Astrocyte (in vitro differentiated cells and primary cell): ENCODE measurements around the gene INKA1.

Experiments
- EZH2 ChIP-seq: IDR thresholded peaks from 2 replicates; pipeline ENCODE4 v1.6.1; 2012; ENCODE audit warnings: mild to moderate bottlenecking, low read length, inconsistent platforms; ENCODE audit not compliant: insufficient read depth
- TF ChIP-seq, protein P1 (sequence below): IDR thresholded peaks from 2 replicates; pipeline ENCODE4 v1.5.1; 2011; ENCODE audit warnings: low read depth, mild to moderate bottlenecking, inconsistent platforms, low read length, moderate library complexity; ENCODE audit not compliant: insufficient read depth

DNA sequence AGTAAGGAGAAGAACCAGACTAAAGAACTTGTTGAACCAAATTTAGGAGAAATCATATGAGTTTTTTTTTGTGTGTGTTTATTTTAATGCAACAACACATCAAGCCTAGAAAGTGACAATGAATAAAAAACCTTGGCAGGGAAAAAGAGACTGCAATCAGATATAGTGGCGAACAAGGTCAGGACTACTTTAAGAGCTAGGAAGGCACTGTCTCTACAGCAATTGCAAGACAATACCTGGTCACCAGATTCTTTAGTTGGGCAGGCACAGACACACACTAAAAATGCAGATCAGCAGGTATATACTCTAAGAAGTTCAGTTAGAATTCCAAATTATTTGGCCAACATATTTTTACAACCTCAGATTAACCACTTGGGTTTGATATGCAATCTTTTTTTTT, 48.5 kb upstream of the INKA1 start:
- TF ChIP-seq, protein P1, sequence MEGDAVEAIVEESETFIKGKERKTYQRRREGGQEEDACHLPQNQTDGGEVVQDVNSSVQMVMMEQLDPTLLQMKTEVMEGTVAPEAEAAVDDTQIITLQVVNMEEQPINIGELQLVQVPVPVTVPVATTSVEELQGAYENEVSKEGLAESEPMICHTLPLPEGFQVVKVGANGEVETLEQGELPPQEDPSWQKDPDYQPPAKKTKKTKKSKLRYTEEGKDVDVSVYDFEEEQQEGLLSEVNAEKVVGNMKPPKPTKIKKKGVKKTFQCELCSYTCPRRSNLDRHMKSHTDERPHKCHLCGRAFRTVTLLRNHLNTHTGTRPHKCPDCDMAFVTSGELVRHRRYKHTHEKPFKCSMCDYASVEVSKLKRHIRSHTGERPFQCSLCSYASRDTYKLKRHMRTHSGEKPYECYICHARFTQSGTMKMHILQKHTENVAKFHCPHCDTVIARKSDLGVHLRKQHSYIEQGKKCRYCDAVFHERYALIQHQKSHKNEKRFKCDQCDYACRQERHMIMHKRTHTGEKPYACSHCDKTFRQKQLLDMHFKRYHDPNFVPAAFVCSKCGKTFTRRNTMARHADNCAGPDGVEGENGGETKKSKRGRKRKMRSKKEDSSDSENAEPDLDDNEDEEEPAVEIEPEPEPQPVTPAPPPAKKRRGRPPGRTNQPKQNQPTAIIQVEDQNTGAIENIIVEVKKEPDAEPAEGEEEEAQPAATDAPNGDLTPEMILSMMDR = no peak
- no peak for TF ChIP-seq EZH2
